Measurements from ENCODE around the gene MCU. TPM values are rescaled to one million over a fixed set of nuclear protein-coding genes. Genes with fewer than 3 reads are reported as not detected.

Gene MCU
- total RNA-seq, 1 donor from 2014 or later: 31.8 TPM

GRCh38 chr10:72852508-72852907 lies 160.6 kb downstream of the MCU start:
- Histone ChIP-seq H3K4me3 (ENCODE audit: insufficient read depth, low read depth, low read length) (no peak overlapping the region), H3K27ac (ENCODE audit: low read depth, low read length) (no peak overlapping the region), H4K20me1 (ENCODE audit: insufficient read depth, low read length) (no peaks in the 10 kb centered on the region), H3K36me3 (ENCODE audit: insufficient read depth, low read length) (no peaks in the 10 kb centered on the region), H3K9me3 (ENCODE audit: insufficient read depth, low read depth, low read length) (no peaks in the 10 kb centered on the region), H3K4me1 (ENCODE audit: insufficient read depth, low read length) (no peaks in the 10 kb centered on the region), H3K9ac (ENCODE audit: low read length) (no peak overlapping the region), H3K79me2 (ENCODE audit: insufficient read depth, low read length) (no peaks in the 10 kb centered on the region), H2AFZ (ENCODE audit: low read depth, low read length) (no peak overlapping the region), H3K4me2 (ENCODE audit: low read length) (no peak overlapping the region), H3K27me3 (ENCODE audit: insufficient read depth, low read length) (no peaks in the 10 kb centered on the region)
- Mint-ChIP-seq H3K4me3 (ENCODE audit: unreplicated experiment) (no peak overlapping the region), H3K9me3 (ENCODE audit: unreplicated experiment) (peaks cover 2% of the 10 kb centered on the region), H3K4me1 (ENCODE audit: low read depth, unreplicated experiment) (no peaks in the 10 kb centered on the region), H3K27ac (ENCODE audit: unreplicated experiment) (no peak overlapping the region), H3K27me3 (ENCODE audit: low read depth, unreplicated experiment) (no peaks in the 10 kb centered on the region), H3K36me3 (ENCODE audit: low read depth, unreplicated experiment) (peaks cover 14% of the 10 kb centered on the region)
- TF ChIP-seq, protein P1, sequence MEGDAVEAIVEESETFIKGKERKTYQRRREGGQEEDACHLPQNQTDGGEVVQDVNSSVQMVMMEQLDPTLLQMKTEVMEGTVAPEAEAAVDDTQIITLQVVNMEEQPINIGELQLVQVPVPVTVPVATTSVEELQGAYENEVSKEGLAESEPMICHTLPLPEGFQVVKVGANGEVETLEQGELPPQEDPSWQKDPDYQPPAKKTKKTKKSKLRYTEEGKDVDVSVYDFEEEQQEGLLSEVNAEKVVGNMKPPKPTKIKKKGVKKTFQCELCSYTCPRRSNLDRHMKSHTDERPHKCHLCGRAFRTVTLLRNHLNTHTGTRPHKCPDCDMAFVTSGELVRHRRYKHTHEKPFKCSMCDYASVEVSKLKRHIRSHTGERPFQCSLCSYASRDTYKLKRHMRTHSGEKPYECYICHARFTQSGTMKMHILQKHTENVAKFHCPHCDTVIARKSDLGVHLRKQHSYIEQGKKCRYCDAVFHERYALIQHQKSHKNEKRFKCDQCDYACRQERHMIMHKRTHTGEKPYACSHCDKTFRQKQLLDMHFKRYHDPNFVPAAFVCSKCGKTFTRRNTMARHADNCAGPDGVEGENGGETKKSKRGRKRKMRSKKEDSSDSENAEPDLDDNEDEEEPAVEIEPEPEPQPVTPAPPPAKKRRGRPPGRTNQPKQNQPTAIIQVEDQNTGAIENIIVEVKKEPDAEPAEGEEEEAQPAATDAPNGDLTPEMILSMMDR (IDR thresholded peaks at IDR 0.05; ENCODE audit: insufficient read depth, low read depth, low read length): no peak
- TF ChIP-seq EZH2 (IDR thresholded peaks at IDR 0.05; ENCODE audit: insufficient read depth, low read length): no peak
- no peak for DNase-seq (ENCODE audit: low read depth)
- FAIRE-seq: no peak

DNA sequence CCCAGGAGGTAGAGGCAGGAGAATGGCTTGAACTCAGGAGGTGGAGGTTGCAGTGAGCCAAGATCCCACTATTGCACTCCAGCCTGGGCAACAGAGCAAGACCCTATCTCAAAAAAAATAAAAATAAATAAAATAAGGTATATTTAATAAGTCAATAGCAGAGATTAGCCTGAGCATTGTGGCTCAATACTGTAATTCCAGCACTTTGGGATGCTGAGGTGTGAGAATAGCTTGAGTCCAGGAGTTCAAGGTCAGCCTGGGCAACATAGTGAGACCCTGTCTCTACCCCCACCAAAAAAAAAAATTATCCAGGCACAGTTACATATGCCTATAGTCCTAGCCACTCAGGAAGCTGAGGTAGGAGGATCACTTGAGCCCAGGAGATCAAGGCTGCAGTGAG lies 163.2 kb downstream of the MCU start:
- no peak for FAIRE-seq
- H3K4me1 ChIP-seq (ENCODE audit: insufficient read depth, low read length): no peaks in the 10 kb centered on the region
- no peak overlapping the region for H3K9ac ChIP-seq (ENCODE audit: low read length)

DNA sequence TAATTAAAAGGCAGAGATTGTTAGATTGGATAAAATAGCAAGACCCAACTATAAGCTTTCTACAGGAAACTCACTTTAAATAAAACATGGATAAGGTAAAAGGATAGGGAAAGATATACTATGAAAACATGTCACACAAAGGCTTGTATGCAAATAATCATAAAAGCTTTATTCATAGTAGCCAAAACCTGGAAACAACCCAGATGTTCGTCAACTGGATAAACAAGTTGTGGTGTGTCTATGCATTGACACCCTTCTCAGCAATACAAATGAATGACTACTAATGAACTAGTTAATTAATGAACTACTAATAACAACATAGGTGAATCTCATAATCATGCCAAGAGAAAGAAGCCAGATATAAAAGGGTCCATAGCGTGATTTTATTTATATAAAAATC lies 163.8 kb downstream of the MCU start:
- H3K27ac ChIP-seq (ENCODE audit: low read depth, low read length): no peak overlapping the region
- Mint-ChIP-seq H3K4me1 (ENCODE audit: low read depth, unreplicated experiment) (no peaks in the 10 kb centered on the region), H3K27ac (ENCODE audit: unreplicated experiment) (no peak overlapping the region), H3K9me3 (ENCODE audit: unreplicated experiment) (peaks cover 2% of the 10 kb centered on the region), H3K36me3 (ENCODE audit: low read depth, unreplicated experiment) (peaks cover 16% of the 10 kb centered on the region), H3K4me3 (ENCODE audit: unreplicated experiment) (no peak overlapping the region), H3K27me3 (ENCODE audit: low read depth, unreplicated experiment) (no peaks in the 10 kb centered on the region)
- H3K27me3 ChIP-seq (ENCODE audit: insufficient read depth, low read length): no peaks in the 10 kb centered on the region
- no peaks in the 10 kb centered on the region for H3K79me2 ChIP-seq (ENCODE audit: insufficient read depth, low read length)
- H3K4me3 ChIP-seq (ENCODE audit: insufficient read depth, low read depth, low read length): no peak overlapping the region
- no peaks in the 10 kb centered on the region for H4K20me1 ChIP-seq (ENCODE audit: insufficient read depth, low read length)
- H3K9me3 ChIP-seq (ENCODE audit: insufficient read depth, low read depth, low read length): no peaks in the 10 kb centered on the region
- TF ChIP-seq, protein P1 (IDR thresholded peaks at IDR 0.05; ENCODE audit: insufficient read depth, low read depth, low read length): no peak
- no peak overlapping the region for H2AFZ ChIP-seq (ENCODE audit: low read depth, low read length)
- H3K9ac ChIP-seq (ENCODE audit: low read length): no peak overlapping the region
- no peak for DNase-seq (ENCODE audit: low read depth)
- H3K36me3 ChIP-seq (ENCODE audit: insufficient read depth, low read length): peaks cover 2% of the 10 kb centered on the region
- H3K4me1 ChIP-seq (ENCODE audit: insufficient read depth, low read length): no peaks in the 10 kb centered on the region
- FAIRE-seq: no peak
- no peak overlapping the region for H3K4me2 ChIP-seq (ENCODE audit: low read length)

More for the DNA sequence above, 163.2 kb downstream of the MCU start:
- H3K27ac Mint-ChIP-seq (ENCODE audit: unreplicated experiment): no peak overlapping the region
- no peak for DNase-seq (ENCODE audit: low read depth)
- H3K4me1 Mint-ChIP-seq (ENCODE audit: low read depth, unreplicated experiment): no peaks in the 10 kb centered on the region
- Histone ChIP-seq H3K4me2 (ENCODE audit: low read length) (no peak overlapping the region), H3K9me3 (ENCODE audit: insufficient read depth, low read depth, low read length) (no peaks in the 10 kb centered on the region), H3K4me3 (ENCODE audit: insufficient read depth, low read depth, low read length) (no peak overlapping the region), H3K36me3 (ENCODE audit: insufficient read depth, low read length) (no peaks in the 10 kb centered on the region), H4K20me1 (ENCODE audit: insufficient read depth, low read length) (no peaks in the 10 kb centered on the region), H3K27ac (ENCODE audit: low read depth, low read length) (no peak overlapping the region), H2AFZ (ENCODE audit: low read depth, low read length) (no peak overlapping the region), H3K79me2 (ENCODE audit: insufficient read depth, low read length) (no peaks in the 10 kb centered on the region), H3K27me3 (ENCODE audit: insufficient read depth, low read length) (no peaks in the 10 kb centered on the region)
- no peaks in the 10 kb centered on the region for H3K27me3 Mint-ChIP-seq (ENCODE audit: low read depth, unreplicated experiment)
- H3K4me3 Mint-ChIP-seq (ENCODE audit: unreplicated experiment): no peak overlapping the region
- TF ChIP-seq, protein P1 (IDR thresholded peaks at IDR 0.05; ENCODE audit: insufficient read depth, low read depth, low read length): no peak
- TF ChIP-seq EZH2 (IDR thresholded peaks at IDR 0.05; ENCODE audit: insufficient read depth, low read length): no peak
- peaks cover 16% of the 10 kb centered on the region for H3K36me3 Mint-ChIP-seq (ENCODE audit: low read depth, unreplicated experiment)
- peaks cover 2% of the 10 kb centered on the region for H3K9me3 Mint-ChIP-seq (ENCODE audit: unreplicated experiment)
